NCI-H524 treated with DMSO at 0.1 percent for 48 hours (cell line): ENCODE data around the gene PHTF1.
"Not testable (repeated sequence)": the region's sequence is repeated elsewhere in the genome, so short reads cannot be mapped to it uniquely, and the experiment has no call there.

Experiments
- DNase-seq: peaks from one replicate; lab custom pipeline; 2025; lab: John Stamatoyannopoulos, UW

Gene PHTF1

DNA sequence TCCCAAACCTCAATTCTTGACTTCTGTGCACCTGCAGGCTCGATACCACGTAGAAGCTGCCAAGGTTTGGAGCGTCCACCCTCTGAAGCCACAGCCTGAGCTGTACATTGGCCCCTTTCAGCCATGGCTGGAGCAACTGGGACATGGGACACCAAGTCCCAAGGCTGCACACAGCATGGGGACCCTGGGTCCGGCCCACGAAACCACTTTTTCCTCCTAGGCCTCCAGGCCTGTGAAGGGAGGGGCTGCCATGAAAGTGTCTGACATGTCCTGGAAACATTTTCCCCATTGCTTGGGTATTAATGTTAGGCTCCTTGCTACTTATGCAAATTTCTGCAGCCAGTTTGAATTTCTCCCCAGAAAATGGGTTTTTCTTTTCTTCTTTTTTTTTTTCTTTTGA is 40.7 kb downstream of the PHTF1 start:
- DNase-seq: not testable (repeated sequence)

- not testable (repeated sequence) for DNase-seq
Measured at GRCh38 chr1:113717506-113717905, 41.8 kb downstream of the PHTF1 start.

- no peak for DNase-seq
Measured at GRCh38 chr1:113714606-113715269, 44.5 kb downstream of the PHTF1 start.

DNA sequence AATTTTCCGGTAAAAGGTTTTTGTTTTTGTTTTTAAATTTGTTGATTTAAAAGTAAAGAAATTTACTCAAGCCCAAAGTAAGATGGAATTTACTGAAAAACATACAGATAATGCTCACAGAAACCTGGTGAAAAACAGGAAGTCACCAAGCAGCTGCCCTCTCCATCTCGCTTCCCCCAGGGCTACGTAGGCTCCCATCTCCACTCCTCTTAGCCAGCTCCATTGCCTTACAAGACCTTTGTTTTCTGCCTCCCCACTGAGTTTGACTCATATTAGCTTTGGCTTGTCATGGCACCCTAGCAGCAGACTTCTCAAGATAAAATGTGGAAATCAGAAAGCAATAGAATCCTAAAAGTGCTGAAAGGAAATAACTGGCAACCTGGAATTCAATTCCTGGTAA is 57.9 kb downstream of the PHTF1 start:
- no peak for DNase-seq

- no peak for DNase-seq
Measured at GRCh38 chr1:113694910-113695309, 64.4 kb downstream of the PHTF1 start.

DNA sequence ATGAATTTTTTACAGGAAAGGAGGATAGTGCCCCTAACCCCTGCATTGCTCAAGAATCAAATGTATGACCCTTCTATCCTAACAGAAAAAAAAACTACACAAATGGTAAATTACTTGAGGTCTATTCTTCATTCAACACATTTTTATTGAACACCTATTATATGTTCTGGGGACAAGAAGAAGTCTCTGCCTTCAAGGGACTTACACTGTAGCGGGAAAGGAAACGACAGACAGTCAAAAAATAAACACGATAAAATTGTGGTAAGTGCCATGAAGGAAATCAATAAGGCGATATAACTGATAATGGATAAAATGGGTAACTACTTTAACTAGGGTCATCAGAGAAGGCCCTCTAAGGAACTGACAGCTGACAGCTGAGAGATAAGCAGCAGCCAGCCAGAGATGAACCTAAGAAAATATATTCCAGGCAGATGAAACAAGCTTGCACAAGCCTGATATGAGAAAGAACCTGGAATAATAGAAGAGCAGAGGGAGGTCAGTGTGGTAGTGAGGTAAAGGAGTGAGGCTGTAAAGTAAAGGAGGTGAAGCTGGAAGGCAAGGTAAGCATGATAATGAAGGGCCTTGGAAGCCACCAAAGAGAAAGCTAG is 66.4 kb downstream of the PHTF1 start:
- DNase-seq: no peak

GRCh38 chr1:113692342-113692741 is 66.9 kb downstream of the PHTF1 start:
- no peak for DNase-seq

GRCh38 chr1:113691184-113691583 is 68.1 kb downstream of the PHTF1 start:
- DNase-seq: no peak

DNA sequence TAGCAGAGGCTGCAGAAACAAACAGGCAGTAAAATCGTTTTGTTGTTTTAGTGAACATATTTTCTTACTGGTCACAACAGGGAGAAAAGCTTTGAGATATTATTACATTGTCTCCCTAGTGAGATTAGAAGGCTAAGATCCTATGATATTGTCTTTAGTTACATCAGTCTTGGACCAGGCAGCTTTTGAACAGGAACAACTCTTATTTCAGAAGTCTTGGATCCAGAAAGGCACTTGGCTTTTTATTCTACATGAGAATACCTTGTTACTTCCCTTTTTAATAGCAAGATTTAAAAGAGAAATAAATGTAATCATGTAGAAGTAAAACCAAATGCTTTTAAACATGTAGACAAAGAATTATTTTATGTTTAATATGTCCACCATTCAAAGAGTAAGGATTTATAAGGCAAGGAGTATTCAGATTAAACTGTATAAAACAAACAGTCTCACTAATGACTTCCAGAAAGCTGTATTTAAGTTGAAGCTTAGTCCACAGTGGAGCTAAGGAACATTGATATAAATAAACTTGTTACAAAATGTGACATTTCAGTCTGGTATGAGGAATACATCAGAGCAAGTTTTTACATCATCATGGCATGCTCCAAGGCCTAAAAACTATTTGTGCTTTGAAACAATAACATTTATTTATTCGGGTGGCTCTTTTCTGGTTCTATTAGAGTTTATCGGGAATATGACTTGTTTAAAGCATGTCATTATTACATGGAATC is 72.2 kb downstream of the PHTF1 start:
- no peak for DNase-seq

GRCh38 chr1:113684153-113684541 is 75.1 kb downstream of the PHTF1 start:
- DNase-seq: peak; percentile 12

DNA sequence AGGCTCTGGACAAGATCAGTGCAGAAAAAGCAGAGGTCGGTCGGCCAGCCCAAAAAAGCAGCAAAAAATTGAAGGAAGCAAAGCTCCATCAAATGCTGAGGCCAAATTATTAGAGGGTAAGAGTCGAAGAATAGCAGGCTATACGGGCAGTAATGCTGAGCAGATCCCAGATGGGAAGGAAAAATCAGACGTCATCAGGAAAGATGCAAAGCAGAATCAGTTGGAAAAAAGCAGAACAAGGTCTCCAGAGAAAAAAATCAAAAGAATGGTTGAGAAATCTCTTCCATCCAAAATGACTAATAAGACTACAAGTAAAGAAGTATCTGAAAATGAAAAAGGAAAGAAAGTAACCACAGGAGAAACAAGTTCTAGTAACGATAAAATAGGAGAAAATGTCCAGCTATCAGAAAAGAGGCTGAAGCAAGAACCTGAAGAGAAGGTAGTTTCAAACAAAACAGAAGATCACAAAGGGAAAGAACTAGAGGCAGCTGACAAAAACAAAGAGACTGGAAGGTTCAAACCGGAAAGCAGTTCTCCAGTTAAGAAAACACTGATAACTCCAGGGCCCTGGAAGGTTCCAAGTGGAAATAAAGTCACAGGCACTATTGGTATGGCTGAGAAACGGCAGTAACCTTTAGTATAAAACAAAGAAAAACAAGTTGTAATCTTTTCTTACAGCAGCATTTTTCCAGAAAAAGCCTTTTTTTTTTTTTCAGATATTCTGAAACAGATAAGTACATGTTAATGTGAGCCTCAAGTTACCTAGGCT is 75.7 kb downstream of the PHTF1 start:
- no peak for DNase-seq

DNA sequence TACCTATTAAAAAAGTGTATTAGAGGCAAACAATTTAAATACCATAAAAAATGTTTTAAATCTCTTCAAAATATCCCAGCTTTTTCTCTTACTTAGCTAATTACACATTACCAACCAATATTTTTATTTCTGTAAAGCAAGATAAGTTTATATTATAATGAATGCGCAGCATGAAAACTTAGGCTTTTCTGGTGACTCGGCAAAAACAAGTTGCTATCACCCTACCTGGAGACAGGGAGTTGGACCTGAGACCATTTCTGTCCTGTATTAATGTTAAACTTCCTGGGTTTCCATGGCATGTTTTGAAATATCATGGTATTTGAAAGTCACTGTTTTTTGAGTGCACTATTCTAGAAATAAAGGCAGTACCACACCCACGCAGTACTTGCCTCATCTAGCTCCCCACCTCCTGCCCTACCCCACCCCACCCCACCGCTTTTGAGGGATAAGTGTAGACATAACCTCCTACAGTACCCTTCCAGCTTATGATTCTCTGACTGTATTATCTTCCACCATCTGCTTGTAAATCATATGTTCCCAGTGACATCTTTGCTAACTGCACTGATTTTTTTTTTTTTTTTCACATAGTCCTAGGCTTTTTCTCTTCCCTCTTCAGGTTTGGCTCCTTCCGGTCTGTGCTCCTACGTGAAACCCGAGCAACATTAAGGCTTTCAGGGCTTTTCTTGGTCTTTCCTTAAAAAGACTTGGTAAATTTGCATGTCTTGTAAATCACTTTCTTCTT is 77.5 kb downstream of the PHTF1 start:
- DNase-seq: no peak

DNA sequence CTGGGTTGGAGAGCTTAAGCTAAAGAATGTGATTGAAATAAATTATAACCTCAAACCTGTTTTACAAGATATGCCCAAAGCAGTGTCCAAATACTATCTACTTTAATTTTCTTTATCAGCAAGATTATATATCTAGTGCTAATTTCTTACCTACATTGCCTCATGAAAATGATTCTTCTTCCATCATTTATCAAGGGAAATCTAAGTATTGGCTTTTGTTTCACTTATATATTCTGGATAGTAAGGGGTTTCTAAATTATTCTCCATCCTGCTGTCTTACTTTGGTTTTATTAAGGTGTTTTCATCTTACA is 81.2 kb downstream of the PHTF1 start:
- DNase-seq: no peak

- no peak for DNase-seq
Measured at GRCh38 chr1:113677250-113678158, 81.8 kb downstream of the PHTF1 start.

DNA sequence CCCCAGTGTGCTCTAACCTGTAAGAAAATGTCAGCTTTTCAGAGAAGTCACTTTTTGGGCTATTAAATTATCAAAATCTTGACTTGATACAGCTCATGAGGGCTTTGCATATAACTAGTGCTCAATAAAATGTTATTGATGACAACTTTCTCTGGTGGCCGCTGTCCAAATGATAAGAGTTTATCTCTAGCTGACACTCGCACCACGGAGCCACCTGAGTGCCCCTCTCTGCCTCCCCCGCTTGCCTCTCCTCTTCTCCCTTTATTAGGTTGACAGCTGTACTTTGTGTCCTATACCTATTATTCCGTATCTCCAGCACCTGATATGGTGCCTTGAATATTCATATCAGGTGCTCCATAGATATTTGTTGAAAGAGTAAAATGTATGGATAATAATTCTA is 82.8 kb downstream of the PHTF1 start:
- DNase-seq: no peak

DNA sequence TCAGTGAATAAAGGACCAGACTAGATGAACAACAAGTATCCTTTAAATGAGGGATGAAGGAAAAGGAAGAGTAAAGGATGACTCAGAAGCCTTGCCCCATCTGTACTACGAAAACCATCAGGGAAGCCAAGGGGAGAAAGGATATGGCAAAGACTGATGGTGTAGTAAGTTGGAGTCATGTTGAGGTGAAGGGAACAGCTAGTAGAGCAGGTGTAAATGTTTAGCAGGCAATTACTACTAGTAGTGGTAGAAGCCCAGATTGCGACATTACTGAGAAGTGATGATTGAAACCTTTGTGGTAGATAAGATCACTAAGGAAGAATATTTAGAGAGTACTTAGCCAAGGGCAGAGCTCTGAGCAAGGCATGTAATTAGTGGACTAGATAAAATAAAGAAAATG is 84.0 kb downstream of the PHTF1 start:
- no peak for DNase-seq

- no peak for DNase-seq
Measured at GRCh38 chr1:113674591-113674990, 84.7 kb downstream of the PHTF1 start.

- no peak for DNase-seq
Measured at GRCh38 chr1:113672491-113672890, 86.8 kb downstream of the PHTF1 start.

- DNase-seq: no peak
Measured at GRCh38 chr1:113670650-113671049, 88.6 kb downstream of the PHTF1 start.

DNA sequence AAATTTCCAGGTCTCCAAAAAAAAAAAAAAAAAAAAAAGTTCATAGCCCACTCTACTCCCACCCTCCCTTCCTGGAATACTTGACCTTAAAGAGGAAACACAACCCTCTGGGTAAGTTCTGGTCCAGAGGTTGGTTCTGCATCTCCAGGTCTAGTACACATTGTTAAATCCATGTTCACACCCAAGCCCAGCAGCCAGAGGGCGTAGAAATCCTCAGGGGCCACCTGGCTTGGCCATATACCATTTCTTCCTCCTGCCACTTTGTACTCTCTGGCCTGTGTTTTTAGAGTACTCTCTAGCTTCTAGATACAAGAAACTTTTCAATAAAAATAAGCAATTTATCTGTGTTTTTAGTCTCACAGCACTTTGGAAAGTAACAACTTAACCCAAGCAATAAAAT is 89.3 kb downstream of the PHTF1 start:
- no peak for DNase-seq

- DNase-seq: no peak
Measured at GRCh38 chr1:113666126-113666525, 93.2 kb downstream of the PHTF1 start.
